NB4 (cell line): Measurements from ENCODE around the gene FBXW4.

Source experiments
- CTCF ChIP-seq: IDR thresholded peaks from one replicate; pipeline ENCODE4 v1.5.1; 2012; ENCODE audit warnings: low read depth, low read length
- MAX ChIP-seq: IDR thresholded peaks from 2 replicates; pipeline ENCODE4 v1.6.1; 2011; ENCODE audit warnings: low read depth, low read length
- MYC ChIP-seq: IDR thresholded peaks from 2 replicates; pipeline ENCODE4 v1.6.1; 2011; ENCODE audit warnings: low read depth, low read length
- POLR2A ChIP-seq: IDR thresholded peaks from 2 replicates; pipeline ENCODE4 v1.6.1; 2011; ENCODE audit warnings: mild to moderate bottlenecking; ENCODE audit not compliant: insufficient read length; ENCODE audit errors: extremely low read depth

DNA sequence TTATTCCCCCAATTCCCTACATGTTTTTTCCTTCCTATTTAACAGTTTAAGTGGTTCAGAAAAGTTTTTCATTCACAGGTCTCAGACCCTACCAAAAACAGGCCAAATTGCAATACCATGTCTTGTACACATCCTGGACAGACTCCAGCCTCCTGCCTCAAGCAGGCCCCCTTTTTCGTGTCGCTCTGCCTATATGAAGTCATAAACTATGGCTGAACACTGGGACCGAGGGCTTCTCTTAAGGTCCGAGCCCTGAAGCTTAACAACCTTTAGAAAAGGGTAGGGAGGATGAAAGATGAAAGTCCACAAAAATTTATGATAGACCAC lies 1.4 kb downstream of the FBXW4 start:
- TF ChIP-seq POLR2A (no peak), CTCF (no peak), MYC (peak; percentile 39; the same call in 1 of the 2 replicates), MAX (no peak)
